Measurements from ENCODE around the gene HOXD11.

Gene HOXD11

DNA sequence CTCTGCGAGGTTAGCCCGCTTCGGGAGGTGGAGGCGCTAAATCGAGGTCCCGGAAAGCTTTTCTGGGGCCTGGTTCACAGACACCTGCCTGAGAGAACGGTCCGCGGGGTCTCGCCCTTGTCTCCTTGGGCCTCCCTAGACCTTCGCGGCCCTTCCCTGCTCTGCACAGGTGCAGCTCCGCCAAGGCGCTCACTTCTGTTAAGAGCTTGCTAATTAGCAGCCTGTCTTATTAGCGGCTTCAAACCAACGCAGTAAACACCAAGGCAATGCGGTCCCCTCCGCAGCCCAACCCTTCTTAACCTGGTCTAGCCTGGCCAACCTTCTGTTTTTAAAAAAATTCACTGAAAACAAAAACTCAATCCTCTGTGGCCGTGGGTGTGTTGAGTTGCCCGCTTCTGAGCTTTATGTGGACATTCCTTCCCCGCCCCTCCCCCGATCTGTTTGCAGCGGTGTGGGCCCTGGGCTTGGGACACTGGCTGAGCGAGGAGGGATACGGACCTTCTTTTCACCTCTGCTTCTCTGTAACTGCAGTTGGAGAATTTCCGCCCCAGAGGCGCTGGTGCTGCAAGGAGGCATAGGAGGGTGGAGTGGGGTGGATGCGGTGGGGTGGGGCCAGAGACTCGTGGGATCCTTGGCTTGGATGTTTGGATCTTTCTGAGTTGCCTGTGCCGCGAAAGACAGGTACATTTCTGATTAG, 40.9 kb downstream of the HOXD11 start:
- DNase-seq (ENCODE audit: low read depth, low spot score), result no peak
- no peak overlapping the region for H3K4me3 ChIP-seq
- no peak overlapping the region for H3K27ac ChIP-seq
- H3K9ac ChIP-seq (ENCODE audit: insufficient read length), result no peak overlapping the region
- H3K36me3 ChIP-seq (ENCODE audit: insufficient read depth, low read length), result peaks cover 5% of the 10 kb centered on the region; the same call in 1 of the 2 replicates
- H3K9me3 ChIP-seq (ENCODE audit: low read depth, low read length), result no peaks in the 10 kb centered on the region
- TF ChIP-seq POLR2AphosphoS5 (IDR thresholded peaks at IDR 0.05; ENCODE audit: borderline replicate concordance, low read depth, low read length) (no peak), FOXP2 (optimal IDR thresholded peaks at IDR 0.05; ENCODE audit: control extremely low read depth, extremely low read length, insufficient read depth) (no peak), EZH2 (IDR thresholded peaks at IDR 0.05) (no peak)

GRCh38 chr2:176148751-176149421, 41.8 kb downstream of the HOXD11 start:
- Histone ChIP-seq H3K9ac (ENCODE audit: insufficient read length) (no peak overlapping the region), H3K9me3 (ENCODE audit: low read depth, low read length) (no peaks in the 10 kb centered on the region), H3K4me3 (no peak overlapping the region), H3K36me3 (ENCODE audit: insufficient read depth, low read length) (peaks cover 5% of the 10 kb centered on the region; the same call in 1 of the 2 replicates), H3K27ac (no peak overlapping the region)
- TF ChIP-seq FOXP2 (optimal IDR thresholded peaks at IDR 0.05; ENCODE audit: control extremely low read depth, extremely low read length, insufficient read depth) (no peak), EZH2 (IDR thresholded peaks at IDR 0.05) (no peak), POLR2AphosphoS5 (IDR thresholded peaks at IDR 0.05; ENCODE audit: borderline replicate concordance, low read depth, low read length) (no peak)
- no peak for DNase-seq (ENCODE audit: low read depth, low spot score)

GRCh38 chr2:176149481-176149938, 42.4 kb downstream of the HOXD11 start:
- Histone ChIP-seq H3K4me3 (no peak overlapping the region), H3K36me3 (ENCODE audit: insufficient read depth, low read length) (peaks cover 6% of the 10 kb centered on the region; the same call in 1 of the 2 replicates), H3K9ac (ENCODE audit: insufficient read length) (no peak overlapping the region), H3K27ac (no peak overlapping the region), H3K9me3 (ENCODE audit: low read depth, low read length) (no peaks in the 10 kb centered on the region)
- TF ChIP-seq FOXP2 (optimal IDR thresholded peaks at IDR 0.05; ENCODE audit: control extremely low read depth, extremely low read length, insufficient read depth) (no peak), POLR2AphosphoS5 (IDR thresholded peaks at IDR 0.05; ENCODE audit: borderline replicate concordance, low read depth, low read length) (no peak), EZH2 (IDR thresholded peaks at IDR 0.05) (no peak)
- no peak for DNase-seq (ENCODE audit: low read depth, low spot score)

DNA sequence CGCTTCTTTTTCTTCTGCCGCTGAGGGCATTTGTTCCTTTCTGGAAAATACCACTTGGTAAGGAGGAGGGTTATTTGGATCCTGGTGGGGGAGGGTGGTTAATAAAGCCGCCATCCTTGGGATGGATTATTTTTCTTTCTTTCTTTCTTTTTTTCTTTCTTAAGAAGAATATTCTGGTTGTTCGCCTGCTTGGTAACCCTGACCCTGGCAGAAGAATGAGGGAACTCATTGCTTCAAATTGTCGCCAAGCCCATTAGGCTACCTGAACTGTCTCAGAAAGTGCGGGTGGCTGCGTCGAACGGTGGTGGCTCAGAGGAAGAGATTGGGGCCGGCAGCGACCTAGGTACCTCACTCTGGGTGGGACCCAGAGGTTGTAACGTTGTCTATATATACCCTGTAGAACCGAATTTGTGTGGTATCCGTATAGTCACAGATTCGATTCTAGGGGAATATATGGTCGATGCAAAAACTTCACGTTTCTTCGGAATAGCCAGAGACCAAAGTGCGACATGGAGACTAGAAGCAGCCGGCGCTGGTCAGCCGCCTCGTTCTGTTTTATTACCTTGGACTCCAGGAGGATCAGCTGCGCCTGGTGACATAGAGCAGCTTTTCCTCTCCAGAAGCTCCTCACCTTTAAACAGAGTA, 43.0 kb downstream of the HOXD11 start:
- DNase-seq (ENCODE audit: low read depth, low spot score), result no peak
- Histone ChIP-seq H3K9me3 (ENCODE audit: low read depth, low read length) (no peaks in the 10 kb centered on the region), H3K4me3 (no peak overlapping the region), H3K36me3 (ENCODE audit: insufficient read depth, low read length) (peaks cover 11% of the 10 kb centered on the region; the same call in 1 of the 2 replicates), H3K27ac (no peak overlapping the region), H3K9ac (ENCODE audit: insufficient read length) (no peak overlapping the region)
- TF ChIP-seq FOXP2 (optimal IDR thresholded peaks at IDR 0.05; ENCODE audit: control extremely low read depth, extremely low read length, insufficient read depth), result no peak
- no peak for TF ChIP-seq POLR2AphosphoS5 (IDR thresholded peaks at IDR 0.05; ENCODE audit: borderline replicate concordance, low read depth, low read length)
- TF ChIP-seq EZH2 (IDR thresholded peaks at IDR 0.05), result no peak

GRCh38 chr2:176150584-176151441, 43.7 kb downstream of the HOXD11 start:
- H3K9ac ChIP-seq (ENCODE audit: insufficient read length), result no peak overlapping the region
- H3K27ac ChIP-seq, result no peak overlapping the region
- no peaks in the 10 kb centered on the region for H3K9me3 ChIP-seq (ENCODE audit: low read depth, low read length)
- no peak for TF ChIP-seq POLR2AphosphoS5 (IDR thresholded peaks at IDR 0.05; ENCODE audit: borderline replicate concordance, low read depth, low read length)
- no peak for TF ChIP-seq FOXP2 (optimal IDR thresholded peaks at IDR 0.05; ENCODE audit: control extremely low read depth, extremely low read length, insufficient read depth)
- TF ChIP-seq EZH2 (IDR thresholded peaks at IDR 0.05), result no peak
- H3K4me3 ChIP-seq, result no peak overlapping the region
- DNase-seq (ENCODE audit: low read depth, low spot score), result no peak
- H3K36me3 ChIP-seq (ENCODE audit: insufficient read depth, low read length), result peaks cover 12% of the 10 kb centered on the region; the same call in 1 of the 2 replicates

DNA sequence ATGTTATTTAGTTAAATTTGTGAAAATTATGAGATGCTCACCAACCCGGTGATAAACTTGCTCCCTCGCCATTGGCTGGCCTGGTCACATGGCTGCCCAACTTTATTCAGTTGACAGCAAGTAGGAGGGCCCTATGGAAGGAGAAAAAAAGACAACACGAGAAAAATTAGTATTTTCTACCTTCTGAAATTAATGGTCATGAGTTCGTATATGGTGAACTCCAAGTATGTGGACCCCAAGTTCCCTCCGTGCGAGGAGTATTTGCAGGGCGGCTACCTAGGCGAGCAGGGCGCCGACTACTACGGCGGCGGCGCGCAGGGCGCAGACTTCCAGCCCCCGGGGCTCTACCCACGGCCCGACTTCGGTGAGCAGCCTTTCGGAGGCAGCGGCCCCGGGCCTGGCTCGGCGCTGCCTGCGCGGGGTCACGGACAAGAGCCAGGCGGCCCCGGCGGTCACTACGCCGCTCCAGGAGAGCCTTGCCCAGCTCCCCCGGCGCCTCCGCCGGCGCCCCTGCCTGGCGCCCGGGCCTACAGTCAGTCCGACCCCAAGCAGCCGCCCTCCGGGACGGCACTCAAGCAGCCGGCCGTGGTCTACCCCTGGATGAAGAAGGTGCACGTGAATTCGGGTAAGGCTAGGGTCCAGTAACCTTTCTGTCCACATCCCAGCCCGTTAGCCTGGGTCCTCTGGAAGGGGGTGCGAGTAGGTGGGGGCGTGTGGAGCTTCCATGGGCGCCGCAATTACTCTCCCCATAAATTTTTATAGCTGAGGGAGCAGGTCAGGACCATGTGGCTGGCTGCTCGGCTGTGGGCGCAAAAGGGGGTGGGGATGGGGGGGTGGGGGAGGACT, 44.6 kb downstream of the HOXD11 start, which contains the start of gene HOXD4:
Gene HOXD4 (plus strand): TSS at position 109 of the 846 bp plus-strand sequence. CDS start 84 bp downstream, at position 193.
- H3K4me3 ChIP-seq, result no peak within 1 kb of the TSS
- no peaks in the 10 kb centered on the region for H3K9me3 ChIP-seq (ENCODE audit: low read depth, low read length)
- no peak within 1 kb of the TSS for H3K27ac ChIP-seq
- TF ChIP-seq FOXP2 (optimal IDR thresholded peaks at IDR 0.05; ENCODE audit: control extremely low read depth, extremely low read length, insufficient read depth), result no peak
- no peak for TF ChIP-seq EZH2 (IDR thresholded peaks at IDR 0.05)
- TF ChIP-seq POLR2AphosphoS5 (IDR thresholded peaks at IDR 0.05; ENCODE audit: borderline replicate concordance, low read depth, low read length), result no peak
- no peak for DNase-seq (ENCODE audit: low read depth, low spot score)
- no peak within 1 kb of the TSS for H3K9ac ChIP-seq (ENCODE audit: insufficient read length)
- peaks cover 12% of the 10 kb centered on the region; the same call in 1 of the 2 replicates for H3K36me3 ChIP-seq (ENCODE audit: insufficient read depth, low read length)
